HEK293T (cell line): ENCODE results near the gene AZU1.

Experiments
- ARNT ChIP-seq: fragments of 450-650 bp; IDR thresholded peaks from 2 replicates; pipeline ENCODE4 v1.6.1; 2017; ENCODE audit warnings: mild to moderate bottlenecking
- BHLHE40 ChIP-seq: fragments of 450-650 bp; IDR thresholded peaks from 2 replicates; pipeline ENCODE4 v1.6.1; 2016; ENCODE audit warnings: mild to moderate bottlenecking, moderate library complexity, borderline replicate concordance
- ELF4 ChIP-seq: fragments of 450-650 bp; IDR thresholded peaks from 2 replicates; pipeline ENCODE4 v1.6.1; 2017; ENCODE audit warnings: antibody characterized with exemption
- FOXA1 ChIP-seq: fragments of 450-650 bp; IDR thresholded peaks from 2 replicates; pipeline ENCODE4 v1.6.1; 2016; ENCODE audit warnings: mild to moderate bottlenecking
- FOXK2 ChIP-seq: fragments of 450-650 bp; IDR thresholded peaks from 2 replicates; pipeline ENCODE4 v1.6.1; 2016; ENCODE audit warnings: mild to moderate bottlenecking
- FOXM1 ChIP-seq: fragments of 450-650 bp; IDR thresholded peaks from 2 replicates; pipeline ENCODE4 v1.6.1; 2017; ENCODE audit warnings: mild to moderate bottlenecking, borderline replicate concordance
- L3MBTL2 ChIP-seq: fragments of 450-650 bp; conservative IDR thresholded peaks from 2 replicates; pipeline ENCODE4 v1.6.1; 2016; ENCODE audit warnings: mild to moderate bottlenecking
- LEF1 ChIP-seq: fragments of 450-650 bp; IDR thresholded peaks from 2 replicates; pipeline ENCODE4 v1.6.1; 2017; ENCODE audit warnings: mild to moderate bottlenecking, borderline replicate concordance
- NFRKB ChIP-seq: fragments of 450-650 bp; IDR thresholded peaks from 2 replicates; pipeline ENCODE4 v1.6.1; 2016; ENCODE audit warnings: mild to moderate bottlenecking, moderate library complexity
- SP1 ChIP-seq: fragments of 450-650 bp; IDR thresholded peaks from 2 replicates; pipeline ENCODE4 v1.6.1; 2017
- TARDBP ChIP-seq: fragments of 450-650 bp; IDR thresholded peaks from 2 replicates; pipeline ENCODE4 v1.6.1; 2016
- TF ChIP-seq, protein P1 (sequence below): fragments of 450-650 bp; IDR thresholded peaks from 2 replicates; pipeline ENCODE4 v1.6.1; 2016

DNA sequence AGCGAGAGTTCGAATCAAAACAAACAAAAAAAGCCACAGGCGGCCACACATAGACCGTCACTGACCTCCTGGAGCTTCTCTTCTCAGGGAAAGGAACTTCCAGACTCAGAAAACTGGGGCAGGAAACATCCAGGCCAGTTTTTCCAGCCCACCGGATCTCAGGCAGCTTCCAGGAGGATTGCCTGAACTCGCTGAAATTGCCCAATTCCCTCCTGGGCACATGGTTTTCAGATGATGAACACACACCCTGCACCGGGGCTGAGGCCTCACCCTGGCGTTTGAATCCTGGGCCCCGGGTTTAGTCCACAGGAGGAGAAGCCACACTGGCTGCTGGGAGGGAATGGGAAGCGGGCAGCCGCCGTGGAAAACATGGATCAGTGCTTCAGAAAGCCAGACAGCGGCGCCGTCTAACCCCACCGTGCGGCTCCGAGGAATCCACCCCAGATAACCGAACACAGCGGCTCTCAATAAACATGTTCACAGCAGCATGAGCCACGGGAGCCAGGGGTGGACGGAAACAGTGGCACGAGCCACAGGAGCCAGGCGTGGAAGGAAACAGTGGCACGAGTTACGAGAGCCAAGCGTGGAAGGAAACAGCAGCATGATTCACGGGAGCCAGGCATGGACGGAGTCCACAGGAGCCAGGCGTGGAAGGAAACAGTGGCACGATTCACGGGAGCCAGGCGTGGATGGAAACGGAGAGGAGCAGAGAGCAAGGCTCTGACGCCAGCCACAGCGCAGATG lies 48.6 kb upstream of the AZU1 start:
- TF ChIP-seq LEF1: no peak
- no peak for TF ChIP-seq SP1
- TF ChIP-seq BHLHE40: no peak
- no peak for TF ChIP-seq ELF4
- no peak for TF ChIP-seq FOXA1
- TF ChIP-seq TARDBP: no peak
- no peak for TF ChIP-seq NFRKB
- no peak for TF ChIP-seq ARNT
- TF ChIP-seq, protein P1, sequence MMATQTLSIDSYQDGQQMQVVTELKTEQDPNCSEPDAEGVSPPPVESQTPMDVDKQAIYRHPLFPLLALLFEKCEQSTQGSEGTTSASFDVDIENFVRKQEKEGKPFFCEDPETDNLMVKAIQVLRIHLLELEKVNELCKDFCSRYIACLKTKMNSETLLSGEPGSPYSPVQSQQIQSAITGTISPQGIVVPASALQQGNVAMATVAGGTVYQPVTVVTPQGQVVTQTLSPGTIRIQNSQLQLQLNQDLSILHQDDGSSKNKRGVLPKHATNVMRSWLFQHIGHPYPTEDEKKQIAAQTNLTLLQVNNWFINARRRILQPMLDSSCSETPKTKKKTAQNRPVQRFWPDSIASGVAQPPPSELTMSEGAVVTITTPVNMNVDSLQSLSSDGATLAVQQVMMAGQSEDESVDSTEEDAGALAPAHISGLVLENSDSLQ: no peak
- TF ChIP-seq FOXM1: no peak
- no peak for TF ChIP-seq FOXK2
- TF ChIP-seq L3MBTL2: peak; percentile 60
